K562 (cell line): ENCODE measurements around the gene MAD1L1. TPM values are rescaled to one million over a fixed set of nuclear protein-coding genes. Genes with fewer than 3 reads are reported as not detected.

ENCODE experiments used
- HNRNPUL1 ChIP-seq: fragments of 200-400 bp; formaldehyde crosslinking; IDR thresholded peaks from 2 replicates; pipeline ENCODE4 v1.6.1; 2017; ENCODE audit warnings: low read length
- RB1 ChIP-seq: fragments of 450-650 bp; IDR thresholded peaks from 2 replicates; pipeline ENCODE4 v1.6.1; 2017; ENCODE audit warnings: low read depth, mild to moderate bottlenecking
- RBM17 ChIP-seq: fragments of 200-400 bp; formaldehyde crosslinking; IDR thresholded peaks from 2 replicates; pipeline ENCODE4 v1.6.1; 2017; ENCODE audit warnings: low read depth, mild to moderate bottlenecking, low read length, borderline replicate concordance
- ZNF431 ChIP-seq: sonication (generic); formaldehyde crosslinking; IDR thresholded peaks from 2 replicates; pipeline ENCODE4 v1.8.0; 2022; ENCODE audit warnings: mild to moderate bottlenecking, missing genetic modification reagents
- polyA plus RNA-seq, 8 experiments: library from polyadenylated mRNA; depleted of rRNA in 4 of 8; stranded (reverse) in 5 of 8; unstranded in 3 of 8; fragments of >200 nt; fragmentation: Nextera tagmentation in 2 of 8; fragmentation: Illumina TruSeq in 1 of 8; extraction: Ambion mirVana in 2 of 8; extraction: Trizol in 1 of 8; gene quantifications; 2 replicates each; pipeline versions ENCODE4 v1.2.1 to v1.2.3, GENCODE V29; 2011 to 2014; ENCODE audit warnings: inconsistent platforms in 1 of 8, missing spikeins in 1 of 8
- total RNA-seq, 7 experiments: library from RNA; depleted of rRNA in 6 of 7; stranded (reverse); fragments of >200 nt in 6 of 7; fragmentation: Illumina TruSeq in 2 of 7; extraction: Trizol in 2 of 7; gene quantifications; 2 replicates each; pipeline versions ENCODE4 v1.2.1 to v1.2.3, GENCODE V29; 2011 to 2021; ENCODE audit warnings: low replicate concordance in 1 of 7
- TF ChIP-seq, protein P1 (sequence below), 2 experiments: fragments of 450-650 bp; formaldehyde crosslinking in 1 of 2; IDR thresholded peaks; 2 replicates each; pipeline versions ENCODE4 v1.4.0 to v1.6.1; 2014 to 2020; ENCODE audit warnings: mild to moderate bottlenecking in 2 of 2, borderline replicate concordance in 1 of 2, low read depth in 1 of 2
- TF ChIP-seq, protein P2 (sequence below), 2 experiments: fragments of 450-650 bp in 1 of 2; sonication (generic) in 1 of 2; formaldehyde crosslinking in 1 of 2; IDR thresholded peaks; 2 replicates each; pipeline versions ENCODE4 v1.7.1 to v1.9.0; 2016 to 2022; ENCODE audit warnings: inconsistent platforms in 1 of 2, mild to moderate bottlenecking in 1 of 2, missing genetic modification reagents in 1 of 2
- TF ChIP-seq, protein P3 (sequence below): sonication (generic); formaldehyde crosslinking; IDR thresholded peaks from 2 replicates; pipeline ENCODE4 v1.8.1; 2023; ENCODE audit warnings: mild to moderate bottlenecking, missing genetic modification reagents, moderate library complexity

Gene MAD1L1
- total and polyA plus RNA-seq, 9 of the 15 experiments (the other 6 are each of a cell fraction or from before 2014, with no cell fraction given) = 1.7 to 89.7 (median 18.0) TPM

DNA sequence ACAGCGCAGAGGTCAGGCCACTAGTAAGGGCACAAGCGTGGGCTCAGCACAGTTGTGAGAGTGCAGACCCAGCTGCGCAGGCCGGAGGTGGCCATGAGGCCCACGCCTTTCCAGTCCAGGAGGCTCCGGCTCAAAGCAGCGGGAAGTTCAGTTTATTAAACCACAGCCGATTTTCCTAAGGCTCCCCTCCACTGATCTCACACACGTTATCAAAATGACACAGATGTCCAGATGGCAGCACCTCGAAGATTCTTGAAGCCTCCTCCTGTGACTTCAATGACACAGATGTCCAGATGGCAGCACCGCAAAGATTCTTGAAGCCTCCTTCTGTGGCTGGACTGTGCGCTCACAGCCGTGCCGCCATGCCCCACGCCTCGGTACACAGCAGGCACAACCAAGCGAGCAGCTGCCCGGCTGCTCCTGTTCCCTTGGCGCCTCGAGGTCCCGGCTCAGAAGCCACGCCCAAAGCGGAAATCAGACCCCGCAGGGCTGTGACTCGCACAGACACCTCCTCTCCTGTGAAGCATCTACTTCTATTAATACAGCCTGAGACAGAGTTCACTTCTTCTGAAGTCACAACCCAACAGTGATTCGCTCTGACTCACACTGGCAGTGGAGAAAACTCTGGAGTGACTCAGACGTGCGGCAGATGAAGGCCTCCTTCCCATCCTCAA lies 122.7 kb downstream of the MAD1L1 start (continued):
- TF ChIP-seq, protein P1, sequence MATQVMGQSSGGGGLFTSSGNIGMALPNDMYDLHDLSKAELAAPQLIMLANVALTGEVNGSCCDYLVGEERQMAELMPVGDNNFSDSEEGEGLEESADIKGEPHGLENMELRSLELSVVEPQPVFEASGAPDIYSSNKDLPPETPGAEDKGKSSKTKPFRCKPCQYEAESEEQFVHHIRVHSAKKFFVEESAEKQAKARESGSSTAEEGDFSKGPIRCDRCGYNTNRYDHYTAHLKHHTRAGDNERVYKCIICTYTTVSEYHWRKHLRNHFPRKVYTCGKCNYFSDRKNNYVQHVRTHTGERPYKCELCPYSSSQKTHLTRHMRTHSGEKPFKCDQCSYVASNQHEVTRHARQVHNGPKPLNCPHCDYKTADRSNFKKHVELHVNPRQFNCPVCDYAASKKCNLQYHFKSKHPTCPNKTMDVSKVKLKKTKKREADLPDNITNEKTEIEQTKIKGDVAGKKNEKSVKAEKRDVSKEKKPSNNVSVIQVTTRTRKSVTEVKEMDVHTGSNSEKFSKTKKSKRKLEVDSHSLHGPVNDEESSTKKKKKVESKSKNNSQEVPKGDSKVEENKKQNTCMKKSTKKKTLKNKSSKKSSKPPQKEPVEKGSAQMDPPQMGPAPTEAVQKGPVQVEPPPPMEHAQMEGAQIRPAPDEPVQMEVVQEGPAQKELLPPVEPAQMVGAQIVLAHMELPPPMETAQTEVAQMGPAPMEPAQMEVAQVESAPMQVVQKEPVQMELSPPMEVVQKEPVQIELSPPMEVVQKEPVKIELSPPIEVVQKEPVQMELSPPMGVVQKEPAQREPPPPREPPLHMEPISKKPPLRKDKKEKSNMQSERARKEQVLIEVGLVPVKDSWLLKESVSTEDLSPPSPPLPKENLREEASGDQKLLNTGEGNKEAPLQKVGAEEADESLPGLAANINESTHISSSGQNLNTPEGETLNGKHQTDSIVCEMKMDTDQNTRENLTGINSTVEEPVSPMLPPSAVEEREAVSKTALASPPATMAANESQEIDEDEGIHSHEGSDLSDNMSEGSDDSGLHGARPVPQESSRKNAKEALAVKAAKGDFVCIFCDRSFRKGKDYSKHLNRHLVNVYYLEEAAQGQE (IDR thresholded peaks at IDR 0.05; ENCODE audit: borderline replicate concordance) = peak; percentile 81
- TF ChIP-seq, protein P1 (CRISPR knock-in tag; IDR thresholded peaks at IDR 0.05; ENCODE audit: low read depth) = no peak
- TF ChIP-seq, protein P2, sequence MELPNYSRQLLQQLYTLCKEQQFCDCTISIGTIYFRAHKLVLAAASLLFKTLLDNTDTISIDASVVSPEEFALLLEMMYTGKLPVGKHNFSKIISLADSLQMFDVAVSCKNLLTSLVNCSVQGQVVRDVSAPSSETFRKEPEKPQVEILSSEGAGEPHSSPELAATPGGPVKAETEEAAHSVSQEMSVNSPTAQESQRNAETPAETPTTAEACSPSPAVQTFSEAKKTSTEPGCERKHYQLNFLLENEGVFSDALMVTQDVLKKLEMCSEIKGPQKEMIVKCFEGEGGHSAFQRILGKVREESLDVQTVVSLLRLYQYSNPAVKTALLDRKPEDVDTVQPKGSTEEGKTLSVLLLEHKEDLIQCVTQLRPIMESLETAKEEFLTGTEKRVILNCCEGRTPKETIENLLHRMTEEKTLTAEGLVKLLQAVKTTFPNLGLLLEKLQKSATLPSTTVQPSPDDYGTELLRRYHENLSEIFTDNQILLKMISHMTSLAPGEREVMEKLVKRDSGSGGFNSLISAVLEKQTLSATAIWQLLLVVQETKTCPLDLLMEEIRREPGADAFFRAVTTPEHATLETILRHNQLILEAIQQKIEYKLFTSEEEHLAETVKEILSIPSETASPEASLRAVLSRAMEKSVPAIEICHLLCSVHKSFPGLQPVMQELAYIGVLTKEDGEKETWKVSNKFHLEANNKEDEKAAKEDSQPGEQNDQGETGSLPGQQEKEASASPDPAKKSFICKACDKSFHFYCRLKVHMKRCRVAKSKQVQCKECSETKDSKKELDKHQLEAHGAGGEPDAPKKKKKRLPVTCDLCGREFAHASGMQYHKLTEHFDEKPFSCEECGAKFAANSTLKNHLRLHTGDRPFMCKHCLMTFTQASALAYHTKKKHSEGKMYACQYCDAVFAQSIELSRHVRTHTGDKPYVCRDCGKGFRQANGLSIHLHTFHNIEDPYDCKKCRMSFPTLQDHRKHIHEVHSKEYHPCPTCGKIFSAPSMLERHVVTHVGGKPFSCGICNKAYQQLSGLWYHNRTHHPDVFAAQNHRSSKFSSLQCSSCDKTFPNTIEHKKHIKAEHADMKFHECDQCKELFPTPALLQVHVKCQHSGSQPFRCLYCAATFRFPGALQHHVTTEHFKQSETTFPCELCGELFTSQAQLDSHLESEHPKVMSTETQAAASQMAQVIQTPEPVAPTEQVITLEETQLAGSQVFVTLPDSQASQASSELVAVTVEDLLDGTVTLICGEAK (IDR thresholded peaks at IDR 0.05) = no peak
- TF ChIP-seq, protein P2 (CRISPR knock-in tag; IDR thresholded peaks at IDR 0.05) = no peak
- TF ChIP-seq ZNF431 (CRISPR knock-in tag) (0 out of 2 replicates have a peak, but pooled peaks have one; percentile 31), RB1 (peak; percentile 44; the same call in 1 of the 2 replicates), RBM17 (no peak), HNRNPUL1 (no peak)
- TF ChIP-seq, protein P3, sequence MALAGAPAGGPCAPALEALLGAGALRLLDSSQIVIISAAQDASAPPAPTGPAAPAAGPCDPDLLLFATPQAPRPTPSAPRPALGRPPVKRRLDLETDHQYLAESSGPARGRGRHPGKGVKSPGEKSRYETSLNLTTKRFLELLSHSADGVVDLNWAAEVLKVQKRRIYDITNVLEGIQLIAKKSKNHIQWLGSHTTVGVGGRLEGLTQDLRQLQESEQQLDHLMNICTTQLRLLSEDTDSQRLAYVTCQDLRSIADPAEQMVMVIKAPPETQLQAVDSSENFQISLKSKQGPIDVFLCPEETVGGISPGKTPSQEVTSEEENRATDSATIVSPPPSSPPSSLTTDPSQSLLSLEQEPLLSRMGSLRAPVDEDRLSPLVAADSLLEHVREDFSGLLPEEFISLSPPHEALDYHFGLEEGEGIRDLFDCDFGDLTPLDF (CRISPR knock-in tag) = no peak
